ENCODE measurements around the gene WDR54.
"Not testable (repeated sequence)": the region's sequence is repeated elsewhere in the genome, so short reads cannot be mapped to it uniquely, and the experiment has no call there.

WDR54 gene

GRCh38 chr2:74407682-74408081, 13.8 kb upstream of the WDR54 start:
- no peak for DNase-seq (ENCODE audit: low spot score)

- DNase-seq (ENCODE audit: low spot score) = no peak
These were observed 8.4 kb upstream of the WDR54 start for GRCh38 chr2:74413001-74413698.

- no peak for DNase-seq (ENCODE audit: low spot score)
These were observed 7.1 kb upstream of the WDR54 start for GRCh38 chr2:74414441-74414840.

- no peak for DNase-seq (ENCODE audit: low spot score)
These were observed 6.4 kb upstream of the WDR54 start for GRCh38 chr2:74414881-74415761.

- no peak for DNase-seq (ENCODE audit: low spot score)
These were observed 5.7 kb upstream of the WDR54 start for GRCh38 chr2:74415762-74416395.

- DNase-seq (ENCODE audit: low spot score) = no peak
These were observed 4.8 kb upstream of the WDR54 start for GRCh38 chr2:74416778-74417177.

GRCh38 chr2:74417197-74417596, 4.3 kb upstream of the WDR54 start:
- DNase-seq (ENCODE audit: low spot score) = no peak

- no peak for DNase-seq (ENCODE audit: low spot score)
These were observed 3.8 kb upstream of the WDR54 start for GRCh38 chr2:74417763-74418162.

GRCh38 chr2:74418312-74418711, 3.2 kb upstream of the WDR54 start:
- no peak for DNase-seq (ENCODE audit: low spot score)

- DNase-seq (ENCODE audit: low spot score) = no peak
These were observed 2.2 kb upstream of the WDR54 start for GRCh38 chr2:74419345-74419744.

GRCh38 chr2:74420006-74420405, 1.5 kb upstream of the WDR54 start:
- no peak for DNase-seq (ENCODE audit: low spot score)

GRCh38 chr2:74420443-74421103, 957 bp upstream of the WDR54 start:
- not testable (repeated sequence) for DNase-seq (ENCODE audit: low spot score)

- DNase-seq (ENCODE audit: low spot score) = no peak
These were observed 1.9 kb downstream of the WDR54 start for GRCh38 chr2:74423231-74424095.

- no peak for DNase-seq (ENCODE audit: low spot score)
These were observed 2.8 kb downstream of the WDR54 start for GRCh38 chr2:74424139-74424992.

GRCh38 chr2:74424995-74425406, 3.5 kb downstream of the WDR54 start:
- no peak for DNase-seq (ENCODE audit: low spot score)

GRCh38 chr2:74425523-74425922, 4.0 kb downstream of the WDR54 start:
- no peak for DNase-seq (ENCODE audit: low spot score)

GRCh38 chr2:74426181-74426758, 4.7 kb downstream of the WDR54 start:
- no peak for DNase-seq (ENCODE audit: low spot score)

GRCh38 chr2:74427551-74427950, 6.0 kb downstream of the WDR54 start:
- no peak for DNase-seq (ENCODE audit: low spot score)

GRCh38 chr2:74428675-74429074, 7.1 kb downstream of the WDR54 start:
- no peak for DNase-seq (ENCODE audit: low spot score)
